HG03439 (cell line): ENCODE data around the gene VEPH1.
"Not testable (repeated sequence)": the region's sequence is repeated elsewhere in the genome, so short reads cannot be mapped to it uniquely, and the experiment has no call there.

Source experiments
- ATAC-seq: cut with Tn5 transposase; IDR thresholded peaks from one replicate; pipeline ENCODE4 v1.9.1; 2021; ENCODE audit warnings: mild to moderate bottlenecking, moderate library complexity; ENCODE audit not compliant: unreplicated experiment

VEPH1 gene

GRCh38 chr3:157355276-157355675 is 147.9 kb downstream of the VEPH1 start:
- no peak for ATAC-seq

GRCh38 chr3:157354722-157355121 is 148.5 kb downstream of the VEPH1 start:
- no peak for ATAC-seq

GRCh38 chr3:157354254-157354653 is 149.0 kb downstream of the VEPH1 start:
- no peak for ATAC-seq

- no peak for ATAC-seq
Observed at GRCh38 chr3:157353652-157354051, 149.6 kb downstream of the VEPH1 start.

- ATAC-seq: no peak
Observed at GRCh38 chr3:157351981-157352380, 151.2 kb downstream of the VEPH1 start.

GRCh38 chr3:157350651-157351050 is 152.6 kb downstream of the VEPH1 start:
- not testable (repeated sequence) for ATAC-seq

- ATAC-seq: not testable (repeated sequence)
Observed at GRCh38 chr3:157348304-157349075, 154.7 kb downstream of the VEPH1 start.

GRCh38 chr3:157347577-157348303 is 155.5 kb downstream of the VEPH1 start:
- no peak for ATAC-seq

- ATAC-seq: no peak
Observed at GRCh38 chr3:157336252-157337009, 166.8 kb downstream of the VEPH1 start.

- ATAC-seq: no peak
Observed at GRCh38 chr3:157335233-157336076, 167.8 kb downstream of the VEPH1 start.

- no peak for ATAC-seq
Observed at GRCh38 chr3:157333551-157333991, 169.6 kb downstream of the VEPH1 start.

GRCh38 chr3:157330206-157330605 is 173.0 kb downstream of the VEPH1 start:
- ATAC-seq: no peak

GRCh38 chr3:157329551-157329950 is 173.7 kb downstream of the VEPH1 start:
- no peak for ATAC-seq

GRCh38 chr3:157327837-157328236 is 175.4 kb downstream of the VEPH1 start:
- ATAC-seq: no peak

GRCh38 chr3:157327018-157327417 is 176.2 kb downstream of the VEPH1 start:
- no peak for ATAC-seq

- not testable (repeated sequence) for ATAC-seq
Observed at GRCh38 chr3:157324869-157325268, 178.3 kb downstream of the VEPH1 start.

GRCh38 chr3:157323360-157323759 is 179.9 kb downstream of the VEPH1 start:
- no peak for ATAC-seq

- no peak for ATAC-seq
Observed at GRCh38 chr3:157319672-157320071, 183.5 kb downstream of the VEPH1 start.

GRCh38 chr3:157318639-157319288 is 184.5 kb downstream of the VEPH1 start:
- no peak for ATAC-seq

- ATAC-seq: no peak
Observed at GRCh38 chr3:157317895-157318294, 185.3 kb downstream of the VEPH1 start.
